ENCODE results near the gene CREB5. TPM values are rescaled to one million over a fixed set of nuclear protein-coding genes. Genes with fewer than 3 reads are reported as not detected.

The CREB5 gene
- total RNA-seq, 2 donors from 2014 or later, result 0.53 to 2.6 TPM

GRCh38 chr7:28512668-28513440, 100.5 kb downstream of the CREB5 start:
- Histone ChIP-seq H3K9me3 (ENCODE audit: control insufficient read depth, low read length) (no peaks in the 10 kb centered on the region), H3K4me1 (ENCODE audit: control insufficient read depth, insufficient read depth, low read length) (peaks cover 6% of the 10 kb centered on the region), H3K4me3 (ENCODE audit: low read length) (no peak overlapping the region), H3K27me3 (ENCODE audit: control insufficient read depth, insufficient read depth, low read length, poor library complexity, severe bottlenecking) (no peaks in the 10 kb centered on the region), H3K36me3 (ENCODE audit: control insufficient read depth, insufficient read depth, low read length) (no peaks in the 10 kb centered on the region), H3K27ac (ENCODE audit: low read depth, low read length) (no peak overlapping the region), H3K9ac (ENCODE audit: extremely low read depth, low read length, poor library complexity, severe bottlenecking) (no peak overlapping the region)
- Mint-ChIP-seq H3K27ac (no peak overlapping the region), H3K27me3 (ENCODE audit: insufficient read depth) (peaks cover 15% of the 10 kb centered on the region), H3K36me3 (ENCODE audit: low read depth) (no peaks in the 10 kb centered on the region), H3K9me3 (no peaks in the 10 kb centered on the region), H3K4me3 (no peak overlapping the region), H3K4me1 (peaks cover 27% of the 10 kb centered on the region)
- WGBS, 2 experiments (ENCODE audit: insufficient coverage in 1 of 2, insufficient read length in 1 of 2), result 83 to 87% methylated on average over 5 to 9 of the region's 9 CpGs
- no peak for DNase-seq
- no peak for TF ChIP-seq CTCF (conservative IDR thresholded peaks at IDR 0.05)

- H3K9me3 ChIP-seq (ENCODE audit: control insufficient read depth, low read length), result no peaks in the 10 kb centered on the region
- no peaks in the 10 kb centered on the region for H3K36me3 ChIP-seq (ENCODE audit: control insufficient read depth, insufficient read depth, low read length)
- Mint-ChIP-seq H3K4me3 (no peak overlapping the region), H3K27me3 (ENCODE audit: insufficient read depth) (peaks cover 29% of the 10 kb centered on the region), H3K36me3 (ENCODE audit: low read depth) (no peaks in the 10 kb centered on the region), H3K27ac (peak overlapping the region; percentile 65), H3K4me1 (peaks cover 32% of the 10 kb centered on the region), H3K9me3 (no peaks in the 10 kb centered on the region)
- H3K27ac ChIP-seq (ENCODE audit: low read depth, low read length), result no peak overlapping the region
- H3K4me1 ChIP-seq (ENCODE audit: control insufficient read depth, insufficient read depth, low read length), result peaks cover 6% of the 10 kb centered on the region
- WGBS, 2 experiments (ENCODE audit: insufficient coverage in 1 of 2, insufficient read length in 1 of 2), result 39 to 52% methylated on average over 11 to 14 of the region's 14 CpGs
- no peak for TF ChIP-seq CTCF (conservative IDR thresholded peaks at IDR 0.05)
- DNase-seq, result peak; percentile 86
- peaks cover 33% of the 10 kb centered on the region for H3K27me3 ChIP-seq (ENCODE audit: control insufficient read depth, insufficient read depth, low read length, poor library complexity, severe bottlenecking)
- peak overlapping the region; percentile 12 for H3K4me3 ChIP-seq (ENCODE audit: low read length)
- no peak overlapping the region for H3K9ac ChIP-seq (ENCODE audit: extremely low read depth, low read length, poor library complexity, severe bottlenecking)
Measured at GRCh38 chr7:28516390-28517172, 104.3 kb downstream of the CREB5 start.

GRCh38 chr7:28517206-28517605, 104.9 kb downstream of the CREB5 start:
- Histone ChIP-seq H3K27me3 (ENCODE audit: control insufficient read depth, insufficient read depth, low read length, poor library complexity, severe bottlenecking) (peaks cover 39% of the 10 kb centered on the region), H3K27ac (ENCODE audit: low read depth, low read length) (no peak overlapping the region), H3K4me3 (ENCODE audit: low read length) (peak overlapping the region; percentile 12), H3K4me1 (ENCODE audit: control insufficient read depth, insufficient read depth, low read length) (peaks cover 6% of the 10 kb centered on the region), H3K9ac (ENCODE audit: extremely low read depth, low read length, poor library complexity, severe bottlenecking) (no peak overlapping the region), H3K9me3 (ENCODE audit: control insufficient read depth, low read length) (no peaks in the 10 kb centered on the region), H3K36me3 (ENCODE audit: control insufficient read depth, insufficient read depth, low read length) (no peaks in the 10 kb centered on the region)
- no peak for DNase-seq
- Mint-ChIP-seq H3K4me1 (peaks cover 32% of the 10 kb centered on the region), H3K27me3 (ENCODE audit: insufficient read depth) (peaks cover 26% of the 10 kb centered on the region), H3K27ac (no peak overlapping the region), H3K9me3 (no peaks in the 10 kb centered on the region), H3K36me3 (ENCODE audit: low read depth) (no peaks in the 10 kb centered on the region), H3K4me3 (no peak overlapping the region)
- WGBS, 2 experiments (ENCODE audit: insufficient coverage in 1 of 2, insufficient read length in 1 of 2), result 75 to 85% methylated on average over 5 of the region's 5 CpGs
- TF ChIP-seq CTCF (conservative IDR thresholded peaks at IDR 0.05), result no peak
